Activated CD4-positive, alpha-beta T cell treated with anti-CD3 and anti-CD28 coated beads, Interleukin-2, amount 50 U/mL, for 16 hours (primary cell): Measurements from ENCODE around the gene RAB33A.
A peak's percentile ranks its signal among the peaks of the same experiment; 100 is the strongest.
"Not testable (repeated sequence)": the region's sequence is repeated elsewhere in the genome, so short reads cannot be mapped to it uniquely, and the experiment has no call there.

ENCODE experiments used
- DNase-seq: peaks from one replicate; pipeline ENCODE4 v3.0.0-alpha.2; 2020

RAB33A gene

GRCh38 chrX:130173190-130173895, 1.6 kb downstream of the RAB33A start:
- peak; percentile 79 for DNase-seq

DNA sequence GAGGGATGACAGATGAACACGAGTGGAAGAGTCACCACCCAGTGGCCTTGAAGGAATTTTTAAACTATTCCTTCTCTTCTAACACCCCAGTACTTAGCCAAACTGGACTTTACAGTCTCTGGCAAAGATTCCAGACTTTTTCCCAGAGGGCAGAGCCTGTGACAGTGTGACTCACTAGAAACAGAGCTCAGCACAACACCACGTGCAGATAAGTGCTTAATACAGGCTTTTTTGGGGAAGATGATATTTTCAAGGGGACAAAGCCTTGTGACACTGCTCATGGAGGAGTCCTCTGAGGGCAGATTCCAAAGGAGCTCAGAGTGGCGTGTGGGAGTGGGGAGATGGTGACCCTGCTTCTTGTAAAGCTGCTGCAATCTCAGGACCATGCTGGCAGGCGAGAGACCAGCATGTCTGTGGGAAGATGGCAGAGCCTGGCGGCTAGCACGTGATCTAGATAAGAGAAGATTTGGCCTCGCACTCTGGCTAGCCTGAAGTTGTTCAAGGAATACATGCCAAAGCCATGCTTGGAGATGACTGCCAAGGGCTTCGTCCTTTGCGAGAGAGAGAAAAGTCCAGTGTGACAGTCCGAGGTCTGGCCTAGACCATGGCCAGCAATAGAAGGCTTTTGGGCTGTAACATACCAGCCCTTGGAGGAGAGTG, 2.4 kb downstream of the RAB33A start:
- no peak for DNase-seq

DNA sequence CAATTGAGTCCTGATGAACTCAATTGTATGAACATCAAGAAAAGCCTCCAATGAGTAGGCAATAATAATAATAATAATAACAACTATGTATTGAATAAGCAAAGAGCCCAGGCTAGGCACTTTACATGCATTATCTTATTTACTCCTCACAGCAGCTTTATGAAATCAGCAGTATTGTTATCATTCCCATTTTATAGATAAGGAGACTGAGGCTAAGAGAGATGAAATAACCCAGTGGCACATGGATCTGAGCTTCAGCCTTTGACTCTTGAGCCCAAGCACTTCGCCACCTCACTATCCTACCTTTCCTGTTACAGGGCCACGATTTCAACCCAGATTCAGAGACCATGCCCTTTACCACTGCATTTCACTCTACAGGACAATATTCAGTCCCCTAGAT, 3.2 kb downstream of the RAB33A start:
- DNase-seq = no peak

DNA sequence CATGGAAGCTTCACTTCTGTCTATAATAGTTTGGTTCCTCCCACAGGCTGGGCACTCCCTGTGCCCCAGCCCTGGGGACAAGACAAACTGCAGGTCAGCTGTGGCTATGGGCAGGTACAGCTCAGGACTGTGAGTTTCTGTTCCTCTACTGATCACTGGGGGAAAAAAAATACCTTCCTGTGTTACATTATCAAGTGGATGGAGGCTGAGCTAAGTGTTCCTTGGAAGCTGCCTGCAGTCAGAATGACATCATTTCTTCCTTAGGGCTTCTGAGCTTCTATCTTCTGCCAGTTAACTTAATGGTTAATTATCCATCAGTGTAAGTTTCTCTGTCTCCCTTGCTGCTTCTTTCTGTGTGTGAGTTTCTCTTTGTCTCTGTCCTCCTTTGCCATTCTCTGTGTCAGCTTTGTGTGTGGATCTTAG, 4.6 kb downstream of the RAB33A start:
- DNase-seq = no peak

- DNase-seq = no peak
These were observed 5.2 kb downstream of the RAB33A start for GRCh38 chrX:130176942-130177341.

GRCh38 chrX:130179170-130179569, 7.4 kb downstream of the RAB33A start:
- no peak for DNase-seq

DNA sequence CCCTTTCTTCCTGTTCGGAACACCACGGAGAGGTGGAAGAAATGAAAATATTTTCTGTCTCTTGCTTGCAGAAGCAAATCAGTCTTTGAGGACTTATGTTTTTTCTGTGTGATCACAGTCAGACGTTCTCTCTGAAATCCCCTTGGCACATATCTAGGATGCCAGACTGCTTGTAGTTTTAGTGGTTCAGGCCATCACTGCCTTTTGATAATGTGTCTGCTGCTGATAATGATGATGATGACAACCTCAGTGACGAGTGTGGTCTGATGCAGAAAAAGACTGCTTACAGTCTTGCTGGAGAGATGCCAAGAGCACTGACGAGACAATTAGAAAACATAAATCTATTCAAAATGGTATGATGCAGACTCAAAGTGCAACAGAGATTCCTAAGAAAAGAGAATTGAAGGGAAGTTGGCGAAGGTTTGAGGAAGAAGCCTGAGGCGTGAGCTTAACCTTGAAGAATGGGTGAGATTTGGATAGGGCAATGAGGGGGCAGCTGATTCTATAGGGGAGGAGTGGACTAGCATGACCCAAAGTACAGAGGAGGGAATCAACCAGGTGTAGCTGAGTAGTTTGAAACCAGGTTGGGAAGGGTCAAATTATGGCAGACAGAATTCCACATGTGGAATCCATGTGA, 7.9 kb downstream of the RAB33A start:
- DNase-seq = no peak

DNA sequence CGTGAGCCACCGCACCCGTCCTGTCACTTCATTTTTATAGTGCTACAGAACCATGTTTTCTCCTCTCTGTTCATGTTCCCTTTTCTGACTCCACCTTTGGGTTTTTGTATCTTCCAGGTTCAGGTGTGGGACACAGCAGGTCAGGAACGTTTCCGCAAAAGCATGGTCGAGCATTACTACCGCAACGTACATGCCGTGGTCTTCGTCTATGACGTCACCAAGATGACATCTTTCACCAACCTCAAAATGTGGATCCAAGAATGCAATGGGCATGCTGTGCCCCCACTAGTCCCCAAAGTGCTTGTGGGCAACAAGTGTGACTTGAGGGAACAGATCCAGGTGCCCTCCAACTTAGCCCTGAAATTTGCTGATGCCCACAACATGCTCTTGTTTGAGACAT, 12.4 kb downstream of the RAB33A start:
- DNase-seq = no peak

- DNase-seq = no peak
These were observed 13.1 kb downstream of the RAB33A start for GRCh38 chrX:130184857-130185256.

- DNase-seq = no peak
These were observed 14.9 kb downstream of the RAB33A start for GRCh38 chrX:130186651-130187050.

GRCh38 chrX:130190801-130191200, 19.0 kb downstream of the RAB33A start:
- DNase-seq = no peak

GRCh38 chrX:130196466-130196865, 24.7 kb downstream of the RAB33A start:
- no peak for DNase-seq

GRCh38 chrX:130197464-130197863, 25.7 kb downstream of the RAB33A start:
- DNase-seq = no peak

DNA sequence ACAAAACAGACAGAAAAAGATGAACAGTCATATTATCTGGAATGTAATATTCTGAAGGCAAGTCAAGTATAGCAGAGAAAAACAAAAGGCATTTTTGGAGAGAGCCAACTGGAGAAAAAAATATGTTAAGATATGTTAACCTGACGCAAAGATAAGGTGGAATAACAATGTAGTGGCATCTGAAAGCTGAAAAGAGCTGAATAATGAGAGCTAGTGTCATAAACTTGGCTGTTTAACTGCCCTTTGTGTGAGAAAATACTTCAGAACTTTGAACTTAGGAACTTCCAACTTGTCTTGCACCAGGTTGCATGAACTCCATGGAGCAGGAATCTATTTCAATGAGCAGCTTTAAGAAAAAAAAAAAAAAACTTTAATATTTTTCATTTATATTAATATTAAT, 32.9 kb downstream of the RAB33A start:
- DNase-seq = no peak

DNA sequence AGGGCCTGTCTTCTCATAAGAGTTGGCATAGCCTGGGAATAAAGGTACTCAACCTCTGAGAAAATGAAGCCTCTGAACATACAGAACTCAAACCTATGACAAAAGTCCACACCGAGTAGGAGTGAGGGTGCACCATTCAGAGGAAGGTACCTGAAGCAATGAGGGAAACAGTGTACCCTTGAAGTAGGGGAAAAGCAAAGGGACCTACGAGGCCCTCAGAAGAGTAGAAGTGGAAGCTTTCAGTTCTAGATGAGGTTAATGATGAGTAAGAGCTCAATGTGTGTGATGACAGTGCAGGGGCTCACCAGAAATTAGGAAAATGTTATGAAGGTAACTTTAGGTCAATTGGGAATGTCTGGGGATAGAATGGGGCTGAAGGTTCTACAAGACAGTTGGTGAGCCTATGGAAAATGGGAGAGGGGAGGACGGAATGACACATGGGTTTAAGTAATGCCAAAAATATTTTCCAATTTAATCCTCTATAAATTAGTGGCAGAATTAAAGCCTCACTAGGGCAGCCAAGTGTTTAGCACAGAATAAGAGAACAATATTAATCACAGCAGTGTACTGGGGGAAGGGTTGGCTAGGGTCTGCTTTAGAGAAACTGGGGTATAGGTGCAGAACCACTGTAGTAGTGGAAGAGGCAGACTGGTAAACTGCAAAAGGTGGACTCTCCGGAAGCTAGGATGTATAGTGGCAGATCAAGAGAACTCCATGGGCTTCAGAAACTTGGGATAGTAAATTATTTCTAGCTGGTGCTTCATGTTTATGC, 39.8 kb downstream of the RAB33A start:
- DNase-seq = peak; percentile 26

DNA sequence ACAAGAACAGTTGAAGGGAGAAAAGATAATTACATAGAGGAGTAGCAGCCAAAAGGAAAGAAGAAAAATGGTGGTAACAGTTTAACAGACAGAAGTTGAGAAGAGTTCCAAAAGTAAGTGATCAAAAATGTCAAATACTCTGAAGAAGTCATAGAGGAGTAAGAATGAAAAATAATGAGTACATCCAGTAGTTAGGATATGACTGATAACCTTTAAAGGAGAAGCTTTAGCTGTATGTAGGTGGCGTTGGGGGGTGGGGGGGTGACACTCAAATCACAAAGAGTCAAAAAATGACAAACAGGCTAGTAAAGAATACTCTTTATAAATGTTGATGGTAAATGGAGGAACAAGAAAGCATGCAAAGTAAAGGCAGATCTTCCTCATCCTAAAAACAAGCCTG, 40.6 kb downstream of the RAB33A start:
- peak; percentile 48 for DNase-seq

DNA sequence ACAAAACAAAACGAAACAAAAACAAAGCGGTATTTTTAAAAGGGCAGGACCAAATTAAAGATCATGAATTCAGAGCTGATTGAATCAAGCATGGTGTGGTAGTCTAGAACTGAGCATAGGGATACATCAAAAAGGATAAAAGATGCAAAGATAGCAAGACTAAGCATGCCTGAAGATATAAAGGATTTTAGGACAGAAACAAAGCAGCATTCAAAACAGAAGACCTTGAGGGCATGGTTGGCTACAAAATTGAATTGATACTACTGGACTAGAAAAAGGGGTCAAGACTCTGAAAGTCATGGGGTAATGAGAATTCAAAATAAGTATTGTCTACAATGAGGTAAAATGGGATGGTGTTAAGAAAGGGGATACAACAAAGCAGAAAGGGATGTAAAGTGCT, 41.6 kb downstream of the RAB33A start:
- no peak for DNase-seq

DNA sequence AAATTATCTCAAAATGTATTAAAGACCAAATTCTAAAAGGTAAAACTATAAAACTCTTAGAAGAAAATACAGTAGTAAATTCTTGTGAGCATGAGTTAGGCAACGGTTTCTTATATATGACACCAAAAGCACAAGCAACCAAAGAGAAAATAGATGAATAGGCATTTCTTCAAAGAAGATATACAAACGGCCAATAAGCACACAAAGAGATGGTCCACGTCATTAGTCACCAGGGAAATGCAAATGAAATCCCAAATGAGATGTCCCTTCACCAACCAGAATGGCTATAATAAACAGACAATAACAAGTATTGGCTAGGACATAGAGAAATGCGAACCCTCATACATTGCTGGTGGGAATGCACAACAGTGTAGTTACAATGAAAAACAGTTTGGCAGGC, 44.6 kb downstream of the RAB33A start:
- DNase-seq = peak; percentile 13

DNA sequence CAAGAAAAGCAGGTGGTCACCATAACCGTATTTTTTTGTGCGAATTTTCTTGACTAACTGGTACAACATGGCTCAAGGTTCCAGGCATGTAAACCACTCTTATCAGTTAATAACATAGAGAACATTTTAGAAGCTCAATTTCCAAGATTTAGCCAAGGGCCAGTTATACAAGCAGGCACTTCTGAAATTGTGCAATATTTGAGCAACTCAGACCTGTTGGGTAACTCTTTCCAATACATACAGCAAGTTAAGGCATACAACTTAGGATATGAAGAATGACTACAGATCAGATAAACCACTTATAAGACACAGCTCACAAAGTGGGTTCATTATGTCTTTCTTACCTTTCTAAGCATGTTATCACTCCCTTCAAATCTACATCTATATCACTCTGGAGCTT, 53.0 kb downstream of the RAB33A start:
- no peak for DNase-seq

DNA sequence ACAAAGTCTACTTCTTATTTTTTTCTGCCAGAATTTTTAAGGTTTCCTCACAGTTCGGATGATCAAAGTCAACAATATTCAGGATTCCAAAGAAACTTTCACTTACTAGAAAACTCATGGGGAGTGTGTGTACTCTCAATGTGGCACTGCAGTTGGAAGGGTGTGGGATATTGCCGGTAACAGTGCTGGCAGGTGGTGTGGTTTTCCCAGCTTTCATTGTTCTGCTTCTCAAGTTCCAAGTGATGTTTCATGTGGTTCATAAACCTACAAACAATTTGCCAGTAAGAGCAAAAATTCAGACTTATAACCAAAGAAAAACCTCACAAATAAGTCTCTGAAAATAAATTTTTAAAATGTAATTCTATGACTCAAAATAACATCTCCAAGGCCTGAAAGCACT, 57.1 kb downstream of the RAB33A start:
- no peak for DNase-seq

GRCh38 chrX:130231184-130231583, 59.4 kb downstream of the RAB33A start:
- not testable (repeated sequence) for DNase-seq
